Spleen (tissue), 11 donors: ENCODE results near the gene CCDC157. TPM values are rescaled to one million over a fixed set of nuclear protein-coding genes. Genes with fewer than 3 reads are reported as not detected.

Source experiments
- DNase-seq: peaks from one replicate; pipeline ENCODE4 v3.0.0-alpha.2; 2020
- H3K27ac ChIP-seq, 8 donors: fragments of 200-600 bp; sonication (generic) in 7 of 8; 1 replicate in 4 of 8; 2 replicates in 4 of 8; pipeline versions ENCODE4 v1.5.0 to v1.8.0; 2016 to 2021; ENCODE audit warnings: inconsistent platforms in 4 of 8, mild to moderate bottlenecking in 4 of 8, moderate library complexity in 1 of 8
- H3K27me3 ChIP-seq, 7 donors: fragments of 200-600 bp; sonication (generic) in 6 of 7; replicated peaks in 1 of 7; 1 replicate in 4 of 7; 2 replicates in 3 of 7; pipeline versions ENCODE4 v1.5.0 to v1.8.0; 2016 to 2021; ENCODE audit warnings: inconsistent platforms in 3 of 7, mild to moderate bottlenecking in 1 of 7
- H3K36me3 ChIP-seq, 6 donors: fragments of 200-600 bp; sonication (generic) in 5 of 6; 1 replicate in 4 of 6; 2 replicates in 2 of 6; pipeline versions ENCODE4 v1.5.0 to v1.8.0; 2016 to 2021; ENCODE audit warnings: inconsistent platforms in 2 of 6
- H3K4me1 ChIP-seq, 6 donors: fragments of 200-600 bp; sonication (generic) in 5 of 6; 1 replicate in 3 of 6; 2 replicates in 3 of 6; pipeline versions ENCODE4 v1.5.0 to v1.8.0; 2016 to 2021; ENCODE audit warnings: inconsistent platforms in 3 of 6
- H3K4me3 ChIP-seq, 8 donors: fragments of 200-600 bp; sonication (generic) in 7 of 8; 1 replicate in 4 of 8; 2 replicates in 4 of 8; pipeline versions ENCODE4 v1.5.0 to v1.8.0; 2016 to 2021; ENCODE audit warnings: inconsistent platforms in 4 of 8, mild to moderate bottlenecking in 4 of 8, moderate library complexity in 2 of 8
- H3K9me3 ChIP-seq, 8 donors: fragments of 200-600 bp; sonication (generic) in 7 of 8; 1 replicate in 4 of 8; 2 replicates in 4 of 8; pipeline versions ENCODE4 v1.5.0 to v1.8.0; 2016 to 2021; ENCODE audit warnings: inconsistent platforms in 4 of 8
- POLR2A ChIP-seq, 3 donors: fragments of 450-650 bp; IDR thresholded peaks; one replicate each; pipeline ENCODE4 v1.5.1; 2017; ENCODE audit warnings: antibody characterized with exemption in 3 of 3, mild to moderate bottlenecking in 1 of 3
- POLR2AphosphoS5 ChIP-seq, 3 donors: sonication (generic); formaldehyde crosslinking; IDR thresholded peaks; one replicate each; pipeline ENCODE4 v1.5.1; 2017; ENCODE audit warnings: antibody characterized with exemption in 3 of 3
- WGBS, 5 donors: extraction: QIAGEN DNeasy Blood & Tissue Kit in 3 of 5; methylation state at CpG; one replicate each; pipeline versions ENCODE4 v1.1.5 to v1.1.7; 2013 to 2018; 5-methylcytosine and 5-hydroxymethylcytosine counted together
- intact Hi-C: fragments of 100-400 bp; cut with DNase I; formaldehyde crosslinking; loops from one replicate; pipeline ENCODE4 v1.15.0; 2023; ENCODE audit warnings: low total_unique reads
- polyA plus RNA-seq, 3 donors: library from polyadenylated mRNA; stranded (reverse); fragments of 200-250 nt; gene quantifications; one replicate each; pipeline ENCODE4 v1.2.1, GENCODE V29; 2013
- total RNA-seq, 7 donors: library from RNA; depleted of rRNA in 3 of 7; stranded (reverse); fragments of >200 nt in 3 of 7; fragmentation: NEBNext Ultra II Directional in 4 of 7; extraction: Animal tissue kit (Norgen Biotek cat#: 25700) in 4 of 7; gene quantifications; one replicate each; pipeline versions ENCODE4 v1.1.0 to v1.2.1, GENCODE V29; 2016 to 2021
- TF ChIP-seq, protein P1 (sequence below), 11 experiments: fragments of 200-600 bp in 7 of 11; fragments of 450-650 bp in 4 of 11; sonication (generic) in 4 of 11; IDR thresholded peaks in 8 of 11; conservative IDR thresholded peaks in 3 of 11; 1 replicate in 7 of 11; 2 replicates in 4 of 11; pipeline versions ENCODE4 v1.4.0 to v1.8.0; 2016 to 2021; ENCODE audit warnings: antibody characterized with exemption in 11 of 11, inconsistent platforms in 4 of 11, mild to moderate bottlenecking in 1 of 11
- donor health status: healthy with polysubstance abuse.
- donor health status: DM: no; HTN: no; CAD: no; lungs with moderate emphysema.
- donor health status: DM: no; HTN: no; CAD: no.
- donor health status: Bipolar disorder and iron deficiency.
- donor health status: healthy.
- donor health status: DM: no; HTN: no; CAD: no.
- donor health status: DM: yes; HTN: yes; CAD: no.

The CCDC157 gene
- total and polyA plus RNA-seq, 10 donors, result 2.1 to 8.1 (median 3.7) TPM

DNA sequence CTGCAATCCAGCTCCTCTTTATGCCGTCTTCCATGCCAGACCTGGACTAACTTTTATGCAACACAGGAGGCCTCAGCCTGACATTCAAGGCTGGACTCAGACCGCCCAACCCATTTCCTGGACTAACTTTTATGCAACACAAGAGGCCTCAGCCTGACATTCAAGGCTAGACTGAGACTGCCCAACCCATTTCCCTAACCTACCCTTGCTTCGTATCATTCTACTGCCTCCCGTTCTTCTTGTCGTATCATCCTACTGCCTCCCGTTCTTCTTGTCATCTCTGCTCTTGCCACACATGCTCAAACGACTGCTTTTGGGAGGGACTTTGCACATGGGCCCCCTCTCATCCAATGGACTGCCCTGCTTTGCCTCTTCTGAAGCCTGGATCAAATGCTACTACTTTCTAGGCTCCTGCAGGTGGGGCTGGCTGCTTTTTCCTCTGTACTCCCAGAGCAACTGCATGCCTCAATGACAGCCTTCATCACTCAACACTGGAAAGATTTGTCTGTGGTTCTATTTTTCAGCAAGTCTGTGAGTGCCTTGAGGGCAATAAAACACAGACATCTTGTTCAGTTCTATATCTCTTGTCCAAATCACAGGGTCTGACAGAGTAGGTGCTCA is 37.9 kb upstream of the CCDC157 start:
- Histone ChIP-seq H3K36me3 (peaks cover 0 to 65% (median 0%) of the 10 kb centered on the region in 6 donors), H3K4me1 (peaks cover 74 to 100% (median 96%) of the 10 kb centered on the region in 6 donors), H3K27ac (peak overlapping the region; percentile 4 to 91 (median 78)), H3K9me3 (no peaks in the 10 kb centered on the region), H3K27me3 (no peaks in the 10 kb centered on the region), H3K4me3 (peak overlapping the region in 1 of 8 donors; percentile 15)
- TF ChIP-seq POLR2AphosphoS5 (IDR thresholded peaks at IDR 0.05), result peak in 1 of 3 donors; percentile 42
- TF ChIP-seq, protein P1, sequence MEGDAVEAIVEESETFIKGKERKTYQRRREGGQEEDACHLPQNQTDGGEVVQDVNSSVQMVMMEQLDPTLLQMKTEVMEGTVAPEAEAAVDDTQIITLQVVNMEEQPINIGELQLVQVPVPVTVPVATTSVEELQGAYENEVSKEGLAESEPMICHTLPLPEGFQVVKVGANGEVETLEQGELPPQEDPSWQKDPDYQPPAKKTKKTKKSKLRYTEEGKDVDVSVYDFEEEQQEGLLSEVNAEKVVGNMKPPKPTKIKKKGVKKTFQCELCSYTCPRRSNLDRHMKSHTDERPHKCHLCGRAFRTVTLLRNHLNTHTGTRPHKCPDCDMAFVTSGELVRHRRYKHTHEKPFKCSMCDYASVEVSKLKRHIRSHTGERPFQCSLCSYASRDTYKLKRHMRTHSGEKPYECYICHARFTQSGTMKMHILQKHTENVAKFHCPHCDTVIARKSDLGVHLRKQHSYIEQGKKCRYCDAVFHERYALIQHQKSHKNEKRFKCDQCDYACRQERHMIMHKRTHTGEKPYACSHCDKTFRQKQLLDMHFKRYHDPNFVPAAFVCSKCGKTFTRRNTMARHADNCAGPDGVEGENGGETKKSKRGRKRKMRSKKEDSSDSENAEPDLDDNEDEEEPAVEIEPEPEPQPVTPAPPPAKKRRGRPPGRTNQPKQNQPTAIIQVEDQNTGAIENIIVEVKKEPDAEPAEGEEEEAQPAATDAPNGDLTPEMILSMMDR (IDR thresholded peaks at IDR 0.05 in 8 of 11, conservative IDR thresholded peaks at IDR 0.05 in 3 of 11), result no peak
- intact Hi-C loops, result no loop called here
- 32 to 68% (median 64%) methylated on average over 7 of the region's 7 CpGs for WGBS, 5 donors
- no peak for DNase-seq

- intact Hi-C loops, result no loop called here
- no peak for DNase-seq
- H3K27ac ChIP-seq, result peak overlapping the region in 7 of 8 donors; percentile 29 to 91 (median 82)
- no peaks in the 10 kb centered on the region for H3K9me3 ChIP-seq
- H3K36me3 ChIP-seq, result peaks cover 0 to 65% (median 0%) of the 10 kb centered on the region in 6 donors
- H3K27me3 ChIP-seq, result no peaks in the 10 kb centered on the region
- whole genome bisulfite sequencing, 5 donors, result 89 to 97% (median 95%) methylated on average over 3 of the region's 3 CpGs
- H3K4me3 ChIP-seq, result no peak overlapping the region
- H3K4me1 ChIP-seq, result peaks cover 74 to 100% (median 96%) of the 10 kb centered on the region in 6 donors
- TF ChIP-seq, protein P1 (IDR thresholded peaks at IDR 0.05 in 8 of 11, conservative IDR thresholded peaks at IDR 0.05 in 3 of 11), result no peak
- TF ChIP-seq POLR2AphosphoS5 (IDR thresholded peaks at IDR 0.05) (no peak), POLR2A (IDR thresholded peaks at IDR 0.05) (no peak)
These were observed 36.7 kb upstream of the CCDC157 start for GRCh38 chr22:30320021-30320556.

DNA sequence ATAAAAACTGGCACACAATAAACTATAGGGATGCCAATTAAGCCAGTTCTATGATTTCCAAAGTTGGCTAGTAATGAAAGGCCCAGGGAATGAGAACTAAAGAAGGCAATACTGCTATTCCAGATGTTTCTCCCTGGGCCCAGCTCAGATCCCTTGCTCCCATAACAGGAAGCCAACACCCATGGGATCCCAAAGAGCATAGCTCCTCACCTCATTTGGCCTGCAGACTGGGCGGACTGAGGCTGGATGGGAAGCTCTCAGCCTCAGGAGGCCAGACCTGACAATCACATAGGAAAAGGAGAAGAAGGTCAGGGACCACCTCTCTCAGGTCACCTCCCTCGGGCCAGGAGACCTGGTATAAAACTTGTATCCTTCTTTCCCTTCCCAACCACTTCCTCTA is 35.3 kb upstream of the CCDC157 start:
- H3K4me1 ChIP-seq, result peaks cover 69 to 99% (median 93%) of the 10 kb centered on the region in 6 donors
- intact Hi-C loops, result no loop called here
- TF ChIP-seq POLR2AphosphoS5 (IDR thresholded peaks at IDR 0.05), result no peak
- TF ChIP-seq, protein P1 (IDR thresholded peaks at IDR 0.05 in 8 of 11, conservative IDR thresholded peaks at IDR 0.05 in 3 of 11), result no peak
- TF ChIP-seq POLR2A (IDR thresholded peaks at IDR 0.05), result no peak
- H3K27ac ChIP-seq, result peak overlapping the region in 7 of 8 donors; percentile 16 to 91 (median 82)
- no peaks in the 10 kb centered on the region for H3K9me3 ChIP-seq
- WGBS, 5 donors, result 70 to 86% (median 71%) methylated on average over 2 of the region's 2 CpGs
- DNase-seq, result no peak
- H3K36me3 ChIP-seq, result peaks cover 0 to 57% (median 0%) of the 10 kb centered on the region in 6 donors
- H3K4me3 ChIP-seq, result no peak overlapping the region
- H3K27me3 ChIP-seq, result no peaks in the 10 kb centered on the region

DNA sequence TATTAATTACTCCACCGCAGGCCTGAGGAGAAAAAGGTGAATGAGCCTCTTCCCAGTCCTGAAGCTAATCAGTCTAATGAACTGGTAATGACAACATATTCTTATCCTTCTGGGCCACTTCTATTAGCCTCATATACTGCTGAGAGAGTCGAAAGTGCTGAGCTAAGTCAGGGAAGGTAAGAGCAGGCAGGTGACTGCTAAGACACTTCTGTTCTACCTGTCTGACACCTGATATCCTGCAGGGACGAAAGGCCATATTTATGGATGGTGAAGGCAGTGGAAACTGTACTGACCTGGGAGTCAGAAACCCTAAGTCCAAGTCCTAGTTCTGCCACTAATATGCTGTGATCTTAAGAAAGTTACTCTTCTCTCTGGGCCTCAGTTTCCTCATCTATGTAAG is 33.6 kb upstream of the CCDC157 start:
- 95 to 98% (median 96%) methylated on average over 3 of the region's 3 CpGs for WGBS, 5 donors
- no peak for DNase-seq
- Histone ChIP-seq H3K27me3 (no peaks in the 10 kb centered on the region), H3K4me1 (peaks cover 60 to 94% (median 83%) of the 10 kb centered on the region in 6 donors), H3K9me3 (no peaks in the 10 kb centered on the region), H3K27ac (peak overlapping the region in 4 of 8 donors; percentile 89 to 94 (median 93)), H3K4me3 (no peak overlapping the region), H3K36me3 (peaks cover 0 to 42% (median 0%) of the 10 kb centered on the region in 6 donors)
- TF ChIP-seq POLR2A (IDR thresholded peaks at IDR 0.05) (no peak), POLR2AphosphoS5 (IDR thresholded peaks at IDR 0.05) (no peak)
- TF ChIP-seq, protein P1 (IDR thresholded peaks at IDR 0.05 in 8 of 11, conservative IDR thresholded peaks at IDR 0.05 in 3 of 11), result no peak
- intact Hi-C loops, result no loop called here
